Activated CD8-positive, alpha-beta T cell treated with anti-CD3 and anti-CD28 coated beads for 36 hours (primary cell): ENCODE measurements around the gene MFSD6. TPM values are rescaled to one million over a fixed set of nuclear protein-coding genes. Genes with fewer than 3 reads are reported as not detected.

Experiments
- ATAC-seq: fragments of 200-7000 bp; cut with Tn5 transposase; one replicate; pipeline ENCODE4 v1.10.0; 2021; ENCODE audit warnings: mild to moderate bottlenecking, moderate library complexity
- CTCF ChIA-PET: fragments of 350-600 bp; sonication (Branson Sonifier 250); formaldehyde crosslinking; loops from one replicate; lab custom pipeline; 2021; ENCODE audit warnings: antibody characterized with exemption; lab: Charles Lee
- POLR2A ChIA-PET: fragments of 350-600 bp; sonication (Branson Sonifier 250); formaldehyde crosslinking; loops from one replicate; lab custom pipeline; 2021; ENCODE audit warnings: antibody characterized with exemption; lab: Charles Lee
- DNase-seq: peaks from one replicate; pipeline ENCODE4 v3.0.0-alpha.2; 2020
- H3K27ac Mint-ChIP-seq: one replicate; pipeline ENCODE4 v1.8.0; 2021; ENCODE audit warnings: mild to moderate bottlenecking, mixed read lengths
- H3K27me3 Mint-ChIP-seq: one replicate; pipeline ENCODE4 v1.8.0; 2021; ENCODE audit warnings: mixed read lengths
- H3K36me3 Mint-ChIP-seq: one replicate; pipeline ENCODE4 v1.8.0; 2021; ENCODE audit warnings: low read depth, mixed read lengths
- H3K4me1 Mint-ChIP-seq: one replicate; pipeline ENCODE4 v1.8.0; 2021; ENCODE audit warnings: low read depth, mixed read lengths
- H3K4me3 Mint-ChIP-seq: one replicate; pipeline ENCODE4 v1.8.0; 2021; ENCODE audit warnings: mild to moderate bottlenecking, moderate library complexity, mixed read lengths
- H3K9me3 Mint-ChIP-seq: one replicate; pipeline ENCODE4 v1.8.0; 2021; ENCODE audit warnings: mixed read lengths
- intact Hi-C: fragments of 100-400 bp; cut with micrococcal nuclease; formaldehyde crosslinking; loops from one replicate; pipeline ENCODE4 v1.10.0; 2022
- total RNA-seq, 2 experiments: library from RNA; stranded (reverse); gene quantifications; one replicate each; pipeline ENCODE4 v1.2.3, GENCODE V29; 2021
- TF ChIP-seq, protein P1 (sequence below): fragments of 200-600 bp; IDR thresholded peaks from one replicate; pipeline ENCODE4 v1.8.0; 2022; ENCODE audit warnings: antibody characterized with exemption, mild to moderate bottlenecking

MFSD6 gene
- total RNA-seq, 2 experiments from 2014 or later, result 31.5 to 32.8 TPM

DNA sequence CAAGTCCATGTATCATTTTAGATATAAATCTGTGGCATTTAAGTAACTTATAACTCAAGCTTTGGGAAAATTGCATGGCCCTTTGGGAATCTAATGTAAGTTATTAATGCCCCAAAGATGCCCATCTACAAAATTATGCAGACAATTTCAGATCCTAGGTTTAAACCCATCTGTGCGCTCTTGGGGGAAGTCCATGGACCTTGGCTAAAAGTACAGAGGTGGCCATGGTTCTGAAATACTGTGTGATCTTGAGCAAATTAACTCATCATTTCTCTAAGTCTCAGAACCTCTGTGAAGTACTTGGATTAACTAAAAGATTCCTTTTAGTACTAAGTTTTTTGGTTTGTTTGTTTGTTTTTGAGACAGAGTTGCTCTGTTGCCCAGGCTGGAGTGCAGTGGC is 45.3 kb upstream of the MFSD6 start:
- Mint-ChIP-seq H3K4me3 (no peak overlapping the region), H3K36me3 (no peaks in the 10 kb centered on the region), H3K27me3 (no peaks in the 10 kb centered on the region), H3K27ac (no peak overlapping the region), H3K4me1 (peaks cover 19% of the 10 kb centered on the region), H3K9me3 (no peaks in the 10 kb centered on the region)
- CTCF ChIA-PET, result no interaction called here
- TF ChIP-seq, protein P1, sequence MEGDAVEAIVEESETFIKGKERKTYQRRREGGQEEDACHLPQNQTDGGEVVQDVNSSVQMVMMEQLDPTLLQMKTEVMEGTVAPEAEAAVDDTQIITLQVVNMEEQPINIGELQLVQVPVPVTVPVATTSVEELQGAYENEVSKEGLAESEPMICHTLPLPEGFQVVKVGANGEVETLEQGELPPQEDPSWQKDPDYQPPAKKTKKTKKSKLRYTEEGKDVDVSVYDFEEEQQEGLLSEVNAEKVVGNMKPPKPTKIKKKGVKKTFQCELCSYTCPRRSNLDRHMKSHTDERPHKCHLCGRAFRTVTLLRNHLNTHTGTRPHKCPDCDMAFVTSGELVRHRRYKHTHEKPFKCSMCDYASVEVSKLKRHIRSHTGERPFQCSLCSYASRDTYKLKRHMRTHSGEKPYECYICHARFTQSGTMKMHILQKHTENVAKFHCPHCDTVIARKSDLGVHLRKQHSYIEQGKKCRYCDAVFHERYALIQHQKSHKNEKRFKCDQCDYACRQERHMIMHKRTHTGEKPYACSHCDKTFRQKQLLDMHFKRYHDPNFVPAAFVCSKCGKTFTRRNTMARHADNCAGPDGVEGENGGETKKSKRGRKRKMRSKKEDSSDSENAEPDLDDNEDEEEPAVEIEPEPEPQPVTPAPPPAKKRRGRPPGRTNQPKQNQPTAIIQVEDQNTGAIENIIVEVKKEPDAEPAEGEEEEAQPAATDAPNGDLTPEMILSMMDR, result no peak
- POLR2A ChIA-PET, result no interaction called here
- ATAC-seq, result no peak
- intact Hi-C loops, result no loop called here
- no peak for DNase-seq

DNA sequence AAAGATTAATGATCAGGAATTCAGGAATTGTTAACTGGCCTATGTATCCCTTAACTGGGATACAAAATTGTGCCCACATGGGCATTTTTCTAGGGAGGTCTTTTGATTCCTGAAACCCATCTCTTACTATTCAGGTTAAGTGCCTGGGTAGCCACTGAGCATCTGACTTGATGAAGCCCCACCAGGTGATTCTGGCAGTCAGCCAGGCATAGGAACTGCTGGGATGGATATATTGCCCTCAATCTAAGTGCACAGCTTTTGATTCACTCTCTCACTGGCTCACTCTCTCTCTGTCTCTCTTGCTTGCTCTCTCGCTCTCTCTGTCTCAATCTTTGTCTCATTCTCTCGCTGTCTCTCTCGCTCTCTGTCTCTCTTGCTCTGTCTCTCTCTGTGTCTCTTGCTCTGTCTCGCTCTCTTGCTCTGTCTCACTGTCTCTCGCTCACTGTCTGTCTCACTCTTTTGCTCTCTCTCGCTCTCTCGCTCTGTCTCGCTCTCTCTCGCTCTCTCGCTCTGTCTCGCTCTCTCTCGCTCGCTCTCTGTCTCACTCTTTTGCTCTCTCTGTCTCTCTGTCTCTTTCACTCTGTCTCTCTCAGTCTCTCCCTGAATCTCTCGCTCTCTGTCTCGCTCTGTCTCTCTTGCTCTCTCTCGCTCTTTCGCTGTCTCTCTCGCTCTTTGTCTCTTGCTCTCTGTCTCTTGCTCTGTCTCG is 42.5 kb upstream of the MFSD6 start:
- CTCF ChIA-PET, result interaction anchor here (1.2 to 1.6 kb wide), 2 partner anchors 27 to 46 kb away, joined by 3 to 4 read pairs; partner anchors contain the start of gene HIBCH
- H3K4me1 Mint-ChIP-seq, result peaks cover 7% of the 10 kb centered on the region
- TF ChIP-seq, protein P1, result no peak
- POLR2A ChIA-PET, result no interaction called here
- DNase-seq (no peak), ATAC-seq (no peak)
- H3K4me3 Mint-ChIP-seq, result no peak overlapping the region
- no peaks in the 10 kb centered on the region for H3K27me3 Mint-ChIP-seq
- no peaks in the 10 kb centered on the region for H3K9me3 Mint-ChIP-seq
- no peak overlapping the region for H3K27ac Mint-ChIP-seq
- no peaks in the 10 kb centered on the region for H3K36me3 Mint-ChIP-seq
- intact Hi-C loops, result no loop called here

DNA sequence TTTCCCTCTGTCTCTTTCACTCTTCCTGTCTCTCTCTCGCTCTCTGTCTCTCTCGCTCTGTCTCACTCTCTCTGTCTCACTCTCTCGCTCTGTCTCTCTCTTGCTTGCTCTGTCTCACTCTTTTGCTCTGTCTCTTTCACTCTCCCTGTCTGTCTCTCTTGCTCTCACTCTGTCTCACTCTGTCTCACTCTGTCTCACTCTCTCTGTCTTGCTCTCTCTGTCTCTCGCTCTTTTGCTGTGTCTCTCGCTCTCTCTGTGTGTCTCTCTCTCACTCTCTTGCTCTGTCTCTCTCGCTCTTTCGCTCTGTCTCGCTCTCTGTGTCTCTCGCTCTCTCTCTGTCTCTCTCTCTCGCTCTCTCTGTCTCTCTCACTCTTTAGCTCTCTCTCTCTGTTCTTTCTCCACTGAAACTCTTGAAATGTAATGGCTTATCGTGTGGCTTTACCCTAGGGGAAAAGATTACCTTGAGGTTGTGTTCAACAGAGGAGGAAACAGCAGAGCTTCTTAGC is 41.9 kb upstream of the MFSD6 start:
- POLR2A ChIA-PET, result no interaction called here
- DNase-seq (no peak), ATAC-seq (no peak)
- TF ChIP-seq, protein P1, result no peak
- Mint-ChIP-seq H3K27me3 (no peaks in the 10 kb centered on the region), H3K27ac (no peak overlapping the region), H3K4me1 (peaks cover 7% of the 10 kb centered on the region), H3K4me3 (no peak overlapping the region), H3K36me3 (no peaks in the 10 kb centered on the region), H3K9me3 (no peaks in the 10 kb centered on the region)
- intact Hi-C loops, result no loop called here
- CTCF ChIA-PET, result interaction anchor here (1.9 kb wide), 1 partner anchor 13 kb away, joined by 4 read pairs; no protein-coding TSS in a partner anchor

DNA sequence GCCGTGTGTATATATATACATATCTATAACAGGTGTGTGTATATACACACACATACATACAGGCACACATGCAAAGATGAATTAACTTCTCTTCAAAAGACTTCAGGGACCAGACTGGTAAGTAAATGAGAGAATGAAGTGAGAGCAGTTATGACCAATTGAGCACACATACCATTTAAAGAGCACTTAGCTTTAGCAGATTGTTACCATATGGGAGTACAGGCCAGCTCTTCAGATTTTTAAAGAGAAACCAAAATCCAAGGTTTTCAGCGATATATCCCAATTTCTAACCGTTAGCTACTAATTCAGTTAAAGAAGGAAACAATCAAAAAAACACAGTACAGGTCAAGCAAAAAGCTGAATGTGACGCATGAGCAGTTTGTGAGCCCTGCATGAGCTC is 41.1 kb upstream of the MFSD6 start:
- CTCF ChIA-PET, result interaction anchor here (1.0 to 1.9 kb wide), 4 partner anchors 10 to 279 kb away, joined by 3 to 12 read pairs (median 4); no protein-coding TSS in a partner anchor
- no peak for DNase-seq

More for the DNA sequence above, 41.1 kb upstream of the MFSD6 start:
- Mint-ChIP-seq H3K27me3 (no peaks in the 10 kb centered on the region), H3K4me3 (no peak overlapping the region), H3K9me3 (no peaks in the 10 kb centered on the region), H3K4me1 (peaks cover 5% of the 10 kb centered on the region), H3K36me3 (no peaks in the 10 kb centered on the region), H3K27ac (no peak overlapping the region)
- POLR2A ChIA-PET, result no interaction called here
- TF ChIP-seq, protein P1, result no peak
- intact Hi-C loops, result no loop called here
- ATAC-seq, result no peak
